H7 (cell line): ENCODE results near the gene UGT2A3. TPM values are rescaled to one million over a fixed set of nuclear protein-coding genes. Genes with fewer than 3 reads are reported as not detected.

ENCODE experiments used
- DNase-seq: peaks from one replicate; pipeline ENCODE4 v3.0.0; 2012
- H3K27me3 ChIP-seq: 2 replicates; pipeline ENCODE4 v1.6.0; 2011; ENCODE audit warnings: mild to moderate bottlenecking, low read length; ENCODE audit not compliant: control insufficient read depth, insufficient read depth
- H3K36me3 ChIP-seq: replicated peaks from 2 replicates; pipeline ENCODE4 v1.5.1; 2011; ENCODE audit warnings: low read length; ENCODE audit not compliant: control insufficient read depth, insufficient read depth
- H3K4me3 ChIP-seq: 2 replicates; pipeline ENCODE4 v1.5.1; 2011; ENCODE audit warnings: low read depth, mild to moderate bottlenecking, control low read depth, low read length, moderate library complexity; ENCODE audit not compliant: insufficient read depth
- total RNA-seq: library from RNA; depleted of rRNA; stranded (reverse); fragments of >200 nt; shearing (Covaris generic); gene quantifications from 2 replicates; pipeline ENCODE4 v1.2.3, GENCODE V29; 2014; rRNA removed

Gene UGT2A3
- total RNA-seq, 1 experiment from 2014 or later, result not detected

DNA sequence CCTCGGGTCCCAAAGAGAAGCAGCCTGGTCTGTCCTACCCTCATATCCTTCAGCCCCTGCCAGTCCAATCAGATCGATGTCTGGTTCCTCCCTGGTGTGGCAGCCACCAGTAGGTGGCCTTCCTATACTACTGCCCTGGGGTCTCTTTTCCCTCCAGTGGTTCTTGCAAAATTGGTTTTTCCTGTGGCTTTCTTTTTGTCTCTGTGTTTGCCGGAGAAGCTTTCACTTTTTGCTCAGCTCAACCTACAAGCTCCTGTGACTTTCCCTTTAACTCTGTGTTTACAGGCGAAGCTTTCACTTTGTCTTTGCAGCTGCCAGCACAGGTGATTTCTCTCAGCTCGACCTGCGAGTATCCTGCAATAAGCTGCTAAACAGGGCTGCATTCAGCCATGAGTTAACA is 46.8 kb downstream of the UGT2A3 start:
- Histone ChIP-seq H3K36me3 (no peaks in the 10 kb centered on the region), H3K4me3 (no peak overlapping the region), H3K27me3 (no peaks in the 10 kb centered on the region)
- no peak for DNase-seq

- Histone ChIP-seq H3K27me3 (no peaks in the 10 kb centered on the region), H3K36me3 (no peaks in the 10 kb centered on the region), H3K4me3 (no peak overlapping the region)
- no peak for DNase-seq
These were observed 54.9 kb downstream of the UGT2A3 start for GRCh38 chr4:68896749-68897148.

DNA sequence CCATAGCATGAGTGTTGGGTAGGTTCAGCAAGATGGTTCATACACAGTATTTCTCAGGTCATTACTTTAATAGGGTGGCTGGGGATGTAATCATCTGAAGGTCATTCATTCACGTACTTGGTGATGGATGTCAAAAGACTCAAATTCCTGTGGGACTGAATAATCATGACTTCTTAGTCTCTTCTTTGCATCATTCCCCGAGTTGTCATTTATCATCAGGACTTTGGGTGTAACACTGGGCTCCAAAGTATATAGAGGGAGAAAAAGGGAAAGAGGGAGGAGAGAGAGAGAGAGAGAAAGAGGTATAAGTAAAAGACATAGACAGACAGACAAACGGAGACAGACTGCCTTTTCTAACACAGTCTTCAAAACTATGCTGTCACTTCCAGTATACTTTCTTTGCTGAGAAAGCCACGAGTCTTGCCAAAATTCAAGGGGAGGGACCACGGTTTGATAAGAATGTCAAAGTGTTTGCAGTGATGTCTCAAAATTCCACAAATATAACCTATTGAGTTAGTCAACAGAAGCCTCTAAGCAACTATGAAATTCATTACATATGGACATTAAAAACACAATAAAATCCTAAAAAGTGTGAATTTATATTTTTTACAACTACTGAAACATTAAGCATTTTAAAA is 55.9 kb downstream of the UGT2A3 start:
- no peaks in the 10 kb centered on the region for H3K27me3 ChIP-seq
- DNase-seq, result no peak
- H3K4me3 ChIP-seq, result no peak overlapping the region
- H3K36me3 ChIP-seq, result no peaks in the 10 kb centered on the region

DNA sequence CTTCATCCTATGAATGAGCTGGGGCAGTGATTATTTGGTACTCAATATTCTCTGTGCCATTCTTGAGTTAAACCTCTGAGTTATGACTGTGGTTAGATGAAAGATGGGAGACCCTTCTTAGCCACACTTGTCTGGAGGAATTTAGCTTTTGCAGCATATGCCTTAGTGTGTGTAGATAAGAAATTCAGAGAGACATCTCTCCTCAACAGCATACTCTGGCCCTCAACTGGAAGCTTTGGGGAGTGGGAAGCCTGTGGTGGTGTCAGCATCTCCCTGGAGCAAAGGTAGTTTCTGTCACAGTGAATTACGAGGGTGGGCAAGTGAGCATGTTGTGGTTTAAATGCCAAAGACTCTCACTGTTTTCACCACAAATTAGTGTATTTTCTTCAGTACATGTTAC is 58.7 kb downstream of the UGT2A3 start:
- H3K27me3 ChIP-seq, result no peaks in the 10 kb centered on the region
- H3K36me3 ChIP-seq, result no peaks in the 10 kb centered on the region

DNA sequence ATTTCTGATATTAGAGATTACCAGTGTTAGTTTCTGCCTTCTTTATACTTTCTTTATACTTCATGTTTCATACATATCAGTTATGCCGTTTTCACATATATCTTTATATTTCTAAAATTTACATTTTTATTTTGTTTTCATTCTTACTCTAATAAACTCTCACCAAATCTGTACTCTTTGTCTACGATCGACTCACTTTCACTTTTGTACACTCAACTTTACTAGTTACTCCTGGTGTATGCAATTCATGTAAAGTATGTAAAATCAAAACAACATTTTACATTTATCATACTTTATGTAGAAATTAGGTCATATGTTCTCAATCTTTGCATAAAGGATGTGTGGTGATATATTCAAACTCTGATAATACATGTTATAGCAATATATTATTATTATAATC is 59.9 kb downstream of the UGT2A3 start:
- no peaks in the 10 kb centered on the region for H3K27me3 ChIP-seq
- H3K4me3 ChIP-seq, result no peak overlapping the region
- no peaks in the 10 kb centered on the region for H3K36me3 ChIP-seq
- DNase-seq, result no peak

More for the DNA sequence above, 58.7 kb downstream of the UGT2A3 start:
- no peak overlapping the region for H3K4me3 ChIP-seq
- no peak for DNase-seq

GRCh38 chr4:68885545-68885944 is 66.1 kb downstream of the UGT2A3 start:
- Histone ChIP-seq H3K27me3 (no peaks in the 10 kb centered on the region), H3K36me3 (no peaks in the 10 kb centered on the region), H3K4me3 (no peak overlapping the region)
- DNase-seq, result no peak

DNA sequence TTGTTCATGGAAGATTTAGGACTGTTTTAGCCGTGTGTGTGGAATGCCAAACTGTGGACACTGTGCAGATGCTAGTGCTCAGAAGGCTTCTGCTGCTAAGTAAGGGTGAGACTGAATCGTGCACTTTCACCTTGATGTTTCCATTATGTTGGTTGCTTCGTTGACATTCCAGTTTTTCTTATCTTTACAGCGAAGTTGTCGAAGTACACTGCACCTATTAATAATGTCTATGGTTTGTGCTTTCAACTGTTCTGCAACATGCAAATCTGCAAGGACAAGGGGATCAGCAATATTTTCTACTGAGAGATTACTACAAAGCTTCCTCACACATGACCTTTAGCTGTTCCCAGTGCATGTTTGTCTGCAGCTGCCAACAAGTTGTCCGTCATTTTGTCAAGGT is 67.7 kb downstream of the UGT2A3 start:
- Histone ChIP-seq H3K36me3 (no peaks in the 10 kb centered on the region), H3K4me3 (no peak overlapping the region), H3K27me3 (no peaks in the 10 kb centered on the region)
- no peak for DNase-seq

Other genes starting within 250 kb of the UGT2A3 start
- not detected in 2 replicates for gene UGT2B10, start 135.8 kb downstream of the UGT2A3 start, total RNA-seq
- not detected in 2 replicates for gene UGT2B7, start 144.7 kb upstream of the UGT2A3 start, total RNA-seq